Measurements from ENCODE around the gene IGSF21.

Gene IGSF21

DNA sequence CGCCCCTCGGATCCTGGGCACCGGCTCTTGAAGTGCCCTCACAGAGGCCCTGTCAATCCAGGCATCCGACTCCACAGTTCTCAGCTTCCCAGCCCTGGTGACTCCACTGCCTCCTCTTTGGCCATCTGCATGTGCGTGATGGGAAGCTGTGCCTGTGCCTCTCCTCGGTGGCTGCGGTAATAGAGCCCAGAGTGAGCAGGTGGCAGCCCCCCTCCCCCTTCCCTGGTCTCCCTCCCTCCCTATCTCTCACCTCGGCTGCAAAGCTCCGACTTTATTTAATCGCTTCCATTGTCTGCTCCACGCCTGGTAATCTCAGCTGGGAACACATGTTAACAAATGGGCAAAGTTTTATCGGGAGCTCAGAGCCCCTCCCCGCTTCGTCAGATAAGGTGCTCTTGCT, 91.9 kb downstream of the IGSF21 start:
- no peak for TF ChIP-seq CTCF (IDR thresholded peaks at IDR 0.05; ENCODE audit: low read depth, low read length, missing control alignments)
- no peak overlapping the region for H3K4me3 ChIP-seq (replicated peaks; ENCODE audit: low read depth, low read length)
- no peak for DNase-seq (ENCODE audit: extremely low read depth, low read depth)

GRCh38 chr1:18200136-18200717, 92.6 kb downstream of the IGSF21 start:
- no peak for TF ChIP-seq CTCF (IDR thresholded peaks at IDR 0.05; ENCODE audit: low read depth, low read length, missing control alignments)
- H3K4me3 ChIP-seq (replicated peaks; ENCODE audit: low read depth, low read length) = no peak overlapping the region
- DNase-seq (ENCODE audit: extremely low read depth, low read depth) = no peak

DNA sequence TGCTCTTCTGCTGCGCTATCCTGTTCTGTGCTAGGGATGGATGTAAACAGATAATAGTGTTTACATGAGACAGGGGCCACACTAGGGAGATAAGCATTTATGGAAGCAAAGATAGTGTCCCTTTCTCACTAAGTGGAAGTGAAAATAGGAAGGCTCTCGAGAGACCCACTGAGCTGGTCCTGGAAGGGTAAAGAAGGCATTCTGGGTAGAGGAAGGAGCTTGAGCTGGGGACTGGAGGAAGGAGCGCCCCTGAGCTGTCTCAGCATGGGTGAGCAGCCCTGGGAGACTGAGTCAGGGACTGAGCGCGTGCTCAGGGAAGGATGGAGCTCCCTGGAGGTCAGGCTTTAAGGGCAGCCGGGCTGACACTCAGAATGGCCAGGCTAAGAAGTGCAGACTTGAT, 93.3 kb downstream of the IGSF21 start:
- no peak for TF ChIP-seq CTCF (IDR thresholded peaks at IDR 0.05; ENCODE audit: low read depth, low read length, missing control alignments)
- no peak for DNase-seq (ENCODE audit: extremely low read depth, low read depth)
- no peak overlapping the region for H3K4me3 ChIP-seq (replicated peaks; ENCODE audit: low read depth, low read length)

GRCh38 chr1:18201997-18202719, 94.6 kb downstream of the IGSF21 start:
- H3K4me3 ChIP-seq (replicated peaks; ENCODE audit: low read depth, low read length) = no peak overlapping the region
- DNase-seq (ENCODE audit: extremely low read depth, low read depth) = no peak
- no peak for TF ChIP-seq CTCF (IDR thresholded peaks at IDR 0.05; ENCODE audit: low read depth, low read length, missing control alignments)

- no peak for DNase-seq (ENCODE audit: extremely low read depth, low read depth)
- TF ChIP-seq CTCF (IDR thresholded peaks at IDR 0.05; ENCODE audit: low read depth, low read length, missing control alignments) = no peak
- H3K4me3 ChIP-seq (replicated peaks; ENCODE audit: low read depth, low read length) = no peak overlapping the region
Measured at GRCh38 chr1:18203645-18204044, 96.0 kb downstream of the IGSF21 start.

DNA sequence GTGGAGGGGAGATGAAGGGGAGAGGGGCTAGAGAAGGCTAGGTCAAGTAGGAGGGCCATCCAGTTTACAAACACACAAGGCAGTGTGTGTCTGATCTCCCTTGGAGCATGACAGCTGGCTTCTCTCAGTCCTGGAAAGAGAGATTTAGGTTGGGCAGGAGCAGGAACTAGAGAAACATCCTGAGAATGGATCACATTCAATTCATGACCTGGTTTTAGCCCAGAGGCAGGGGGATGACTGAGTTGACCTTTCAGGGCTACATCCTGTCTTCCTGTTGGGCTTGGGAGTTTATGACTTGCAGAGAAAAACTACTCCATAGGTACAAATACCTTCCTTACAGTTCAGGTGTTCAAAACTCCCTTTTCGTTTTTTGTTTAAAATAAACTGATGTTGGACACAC, 97.0 kb downstream of the IGSF21 start:
- TF ChIP-seq CTCF (IDR thresholded peaks at IDR 0.05; ENCODE audit: low read depth, low read length, missing control alignments) = no peak
- DNase-seq (ENCODE audit: extremely low read depth, low read depth) = no peak
- no peak overlapping the region for H3K4me3 ChIP-seq (replicated peaks; ENCODE audit: low read depth, low read length)

All from HFF-Myc (cell line).